ENCODE data around the gene TYMP. TPM values are rescaled to one million over a fixed set of nuclear protein-coding genes. Genes with fewer than 3 reads are reported as not detected.

The TYMP gene
- total and polyA plus RNA-seq, 2 of the 4 experiments (the other 2 are of a cell fraction) = 0.18 to 0.74 TPM

DNA sequence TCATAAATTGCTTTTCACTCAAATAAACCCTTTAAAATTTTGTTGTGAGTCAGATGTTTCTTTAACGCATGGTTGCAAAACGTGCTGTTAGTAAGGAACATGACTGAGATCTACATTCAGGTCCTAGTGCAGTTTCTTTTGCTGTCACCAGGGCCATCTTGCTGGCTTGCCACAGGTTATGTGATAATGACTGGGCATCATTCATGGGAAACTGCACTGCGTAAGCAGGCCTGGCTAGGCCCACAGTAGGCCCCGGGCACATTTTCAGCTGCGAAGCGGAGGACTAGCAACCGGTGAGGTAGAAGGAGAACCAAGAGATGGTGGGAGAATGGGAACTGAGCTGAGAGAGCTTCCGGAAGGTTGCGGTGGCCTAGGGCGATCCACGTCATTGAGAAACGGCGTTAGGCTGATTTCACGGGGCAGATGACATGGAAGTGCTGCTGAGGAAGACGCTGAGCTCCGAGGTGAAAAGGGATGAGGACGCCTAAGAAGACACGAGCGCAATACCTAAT is 12.7 kb upstream of the TYMP start:
- H2BK15ac ChIP-seq (ENCODE audit: low read depth, low read length) = no peak overlapping the region
- no peak overlapping the region; the same call in 1 of the 2 replicates for H3K4ac ChIP-seq (ENCODE audit: low read depth, low read length)
- H3K18ac ChIP-seq (ENCODE audit: low read depth, low read length) = no peak overlapping the region
- in situ Hi-C loops (cut with MboI; ENCODE audit: low sequenced_read_pairs) = no loop called here
- no peak overlapping the region for H3K23ac ChIP-seq (ENCODE audit: low read depth, low read length)
- POLR2A ChIA-PET (ENCODE audit: unreplicated experiment) = no interaction called here
- H3K9ac ChIP-seq (ENCODE audit: low read depth, low read length) = no peak overlapping the region
- H4K20me1 ChIP-seq (ENCODE audit: insufficient read depth, low read length) = no peaks in the 10 kb centered on the region
- H2AK9ac ChIP-seq (replicated peaks; ENCODE audit: low read depth, low read length, poor library complexity) = no peak overlapping the region
- H3K79me1 ChIP-seq (ENCODE audit: low read depth in 1 of 2, low read length in 2 of 2) = no peaks in the 10 kb centered on the region
- H3K9me1 ChIP-seq (ENCODE audit: insufficient read depth, low read length) = peaks cover 7% of the 10 kb centered on the region
- no peak overlapping the region for H3K14ac ChIP-seq (replicated peaks; ENCODE audit: low read depth, low read length)
- no TSS peak for BruUV-seq (replicated peaks)
- no peaks in the 10 kb centered on the region for H3K36me3 ChIP-seq (ENCODE audit: control insufficient read depth, insufficient read depth, low read length)
- H2BK120ac ChIP-seq (ENCODE audit: low read depth, low read length) = peak overlapping the region; percentile 1; the same call in 1 of the 2 replicates
- DNase-seq = no peak
- H4K91ac ChIP-seq (ENCODE audit: insufficient read depth, low read depth, low read length) = no peak overlapping the region
- H3K56ac ChIP-seq (ENCODE audit: extremely low read depth, insufficient read depth, low read length) = no peak overlapping the region
- CTCF ChIA-PET = interaction anchor here (0.6 kb wide), 1 partner anchor 14 kb away, joined by 3 read pairs; no protein-coding TSS in a partner anchor
- 88% methylated on average over 11 of the region's 19 CpGs; no CpG with 5 or more reads in 1 of the 2 experiments for WGBS, 2 experiments (ENCODE audit: extremely low coverage in 2 of 2, insufficient read length in 1 of 2)
- H3K4me3 ChIP-seq (ENCODE audit: insufficient read depth, low read depth, low read length) = no peak overlapping the region
- intact Hi-C loops (cut with micrococcal nuclease) = no loop called here
- no peak overlapping the region for H2BK20ac ChIP-seq (ENCODE audit: low read depth, low read length)
- H4K5ac ChIP-seq (ENCODE audit: low read depth, low read length) = no peak overlapping the region
- H3K27ac ChIP-seq (ENCODE audit: insufficient read depth, low read length) = no peak overlapping the region
- dilution Hi-C loops (cut with HindIII; ENCODE audit: low sequenced_read_pairs, unreplicated experiment) = no loop called here
- H4K8ac ChIP-seq (ENCODE audit: low read depth in 2 of 2, low read length in 2 of 2) = no peak overlapping the region
- peaks cover 28% of the 10 kb centered on the region for H3K27me3 ChIP-seq (ENCODE audit: control insufficient read depth, insufficient read depth, low read length)
- no peak overlapping the region for H2BK5ac ChIP-seq (ENCODE audit: low read depth, low read length, poor library complexity, severe bottlenecking)
- H3K9me3 ChIP-seq (ENCODE audit: control insufficient read depth, insufficient read depth, low read length) = no peaks in the 10 kb centered on the region
- no peak for ATAC-seq (ENCODE audit: low read depth)
- TF ChIP-seq POLR2A (IDR thresholded peaks at IDR 0.05; ENCODE audit: low read depth, low read length) = no peak
- no peak for TF ChIP-seq MAFK (IDR thresholded peaks at IDR 0.05; ENCODE audit: low read depth, low read length)
- no peak for TF ChIP-seq RAD21 (IDR thresholded peaks at IDR 0.05; ENCODE audit: low read length)
- no peak for TF ChIP-seq FOS (IDR thresholded peaks at IDR 0.05; ENCODE audit: low read depth, low read length)
- TF ChIP-seq SMC3 (IDR thresholded peaks at IDR 0.05; ENCODE audit: low read depth, low read length) = no peak
- TF ChIP-seq CEBPB (IDR thresholded peaks at IDR 0.05; ENCODE audit: low read depth, low read length) = no peak
- H2AK5ac ChIP-seq (ENCODE audit: low read depth, low read length) = 0 out of 2 replicates have a peak overlapping the region, but pooled peaks have one; percentile 25
- H3K4me1 ChIP-seq (ENCODE audit: control insufficient read depth, insufficient read depth, low read length) = peaks cover 12% of the 10 kb centered on the region
- H3K4me2 ChIP-seq (ENCODE audit: low read depth, low read length) = no peak overlapping the region
- no peak overlapping the region for H2AFZ ChIP-seq (replicated peaks; ENCODE audit: low read length, poor library complexity)
